Measurements from ENCODE around the gene SMYD3.

DNA sequence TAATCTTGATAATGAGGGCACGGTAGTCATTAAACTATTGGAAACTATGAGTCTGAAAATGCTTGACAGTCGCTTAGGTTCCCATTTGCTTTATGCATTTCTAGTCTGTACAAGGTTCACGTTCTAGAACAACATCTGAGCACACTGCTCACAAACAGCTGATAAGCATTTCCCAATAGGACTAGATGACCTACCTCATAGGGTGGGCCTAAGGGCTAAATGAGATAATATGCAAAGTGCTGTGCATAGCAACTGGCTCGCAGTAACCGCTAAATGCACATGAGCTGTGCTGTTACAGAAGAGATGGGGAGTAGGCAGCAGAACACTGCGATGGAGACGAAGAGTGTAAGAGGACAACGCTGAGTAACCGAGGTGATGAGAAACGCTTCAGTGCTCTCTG is 628.0 kb downstream of the SMYD3 start:
- no peak for TF ChIP-seq ZFX (CRISPR knock-in tag; IDR thresholded peaks at IDR 0.05)
- TF ChIP-seq YY1 (IDR thresholded peaks at IDR 0.05; ENCODE audit: borderline replicate concordance in 1 of 3, control insufficient read depth in 1 of 3, extremely low read depth in 1 of 3, insufficient read depth in 3 of 3, insufficient read length in 1 of 3, insufficient replicate concordance in 2 of 3, low read depth in 1 of 3, low read length in 2 of 3), result no peak
- TF ChIP-seq POLR2H (tag; IDR thresholded peaks at IDR 0.05; ENCODE audit: low read depth), result no peak
- no peak for TF ChIP-seq CTCF (IDR thresholded peaks at IDR 0.05 in 2 of 3, conservative IDR thresholded peaks at IDR 0.05 in 1 of 3; ENCODE audit: insufficient read depth in 2 of 3, low read depth in 1 of 3, low read length in 3 of 3)
- no peak for TF ChIP-seq MEF2A (IDR thresholded peaks at IDR 0.05; ENCODE audit: control insufficient read depth, low read depth, low read length)
- TF ChIP-seq SP1 (CRISPR knock-in tag; IDR thresholded peaks at IDR 0.05), result no peak
- no peak for TF ChIP-seq HNRNPUL1 (IDR thresholded peaks at IDR 0.05; ENCODE audit: low read length)
- TF ChIP-seq HNRNPLL (IDR thresholded peaks at IDR 0.05; ENCODE audit: low read depth, low read length, poor library complexity, severe bottlenecking), result no peak
- no peak for TF ChIP-seq HDAC1 (IDR thresholded peaks at IDR 0.05)
- TF ChIP-seq SIN3A (IDR thresholded peaks at IDR 0.05; ENCODE audit: borderline replicate concordance in 2 of 2, control insufficient read depth in 1 of 2, low read depth in 2 of 2, low read length in 2 of 2), result no peak
- TF ChIP-seq MAFK (IDR thresholded peaks at IDR 0.05; ENCODE audit: low read length), result no peak
- TF ChIP-seq, protein P1, sequence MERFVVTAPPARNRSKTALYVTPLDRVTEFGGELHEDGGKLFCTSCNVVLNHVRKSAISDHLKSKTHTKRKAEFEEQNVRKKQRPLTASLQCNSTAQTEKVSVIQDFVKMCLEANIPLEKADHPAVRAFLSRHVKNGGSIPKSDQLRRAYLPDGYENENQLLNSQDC (CRISPR knock-in tag; IDR thresholded peaks at IDR 0.05), result no peak

Measured in K562 (cell line).